GM08714 (cell line): ENCODE results near the gene TRIP13.

Experiments used
- H3K4me3 ChIP-seq: fragments of 200-500 bp; sonication (Bioruptor generic); 2 replicates; pipeline ENCODE4 v1.5.1; 2014; ENCODE audit warnings: mild to moderate bottlenecking, low read length, inconsistent platforms
- ZNF274 ChIP-seq: IDR thresholded peaks from 2 replicates; pipeline ENCODE4 v1.6.1; 2012; ENCODE audit warnings: mild to moderate bottlenecking, low read depth, low read length

Gene TRIP13

GRCh38 chr5:947626-948471 lies 55.2 kb downstream of the TRIP13 start:
- TF ChIP-seq ZNF274, result no peak
- H3K4me3 ChIP-seq, result no peak overlapping the region

DNA sequence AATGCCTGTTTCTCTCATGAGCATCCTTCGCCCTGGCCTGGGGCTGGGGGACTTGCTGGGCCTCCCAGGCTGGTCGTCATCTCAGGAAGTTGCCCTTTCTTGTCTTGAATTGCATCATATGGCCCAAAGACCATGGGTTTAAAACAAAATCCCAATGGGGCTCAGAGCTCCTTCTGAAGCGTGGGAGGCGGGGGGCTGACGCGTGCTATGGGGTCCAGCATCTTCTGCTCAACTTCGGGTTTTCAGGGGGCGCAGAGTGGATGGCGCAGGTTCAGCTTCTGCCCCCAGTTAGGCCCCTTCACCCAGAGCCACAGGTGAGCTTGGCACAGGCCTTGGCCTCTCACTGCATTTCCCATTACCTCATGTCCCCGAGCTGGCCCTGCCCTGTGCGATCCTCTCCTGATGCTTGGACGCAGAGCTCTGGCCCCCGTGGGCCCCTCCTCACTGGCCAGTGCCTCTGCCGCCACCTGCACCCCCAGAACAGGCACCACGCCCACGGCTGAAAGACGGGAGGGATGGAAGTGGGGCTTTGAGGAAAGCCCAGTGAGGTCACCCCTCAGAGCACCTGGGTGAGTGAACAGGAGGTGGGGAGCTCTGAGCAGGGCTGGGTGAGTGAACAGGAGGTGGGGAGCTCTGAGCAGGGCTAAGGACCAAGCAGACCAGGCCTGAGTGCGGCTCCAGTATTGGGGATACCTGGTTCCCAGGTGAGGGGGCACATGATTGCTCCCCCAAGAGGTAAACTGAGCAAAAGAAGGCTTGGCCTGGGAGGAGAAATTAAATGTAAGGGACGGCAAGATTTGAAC lies 56.0 kb downstream of the TRIP13 start:
- no peak overlapping the region for H3K4me3 ChIP-seq
- no peak for TF ChIP-seq ZNF274

DNA sequence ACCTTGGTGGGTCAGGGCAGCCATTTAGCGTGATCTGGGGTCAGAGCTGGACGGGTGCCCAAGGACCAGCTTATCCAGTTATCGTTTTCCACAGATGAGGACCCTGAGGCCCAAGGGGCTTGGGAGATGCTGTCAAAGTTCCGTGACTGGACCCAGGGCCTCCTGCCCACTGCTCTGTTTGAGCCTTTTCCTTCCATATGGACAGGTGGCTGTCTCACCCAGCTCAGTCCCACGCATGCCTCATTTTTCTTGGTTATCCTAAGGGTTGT lies 56.5 kb downstream of the TRIP13 start:
- no peak overlapping the region for H3K4me3 ChIP-seq
- TF ChIP-seq ZNF274, result no peak

DNA sequence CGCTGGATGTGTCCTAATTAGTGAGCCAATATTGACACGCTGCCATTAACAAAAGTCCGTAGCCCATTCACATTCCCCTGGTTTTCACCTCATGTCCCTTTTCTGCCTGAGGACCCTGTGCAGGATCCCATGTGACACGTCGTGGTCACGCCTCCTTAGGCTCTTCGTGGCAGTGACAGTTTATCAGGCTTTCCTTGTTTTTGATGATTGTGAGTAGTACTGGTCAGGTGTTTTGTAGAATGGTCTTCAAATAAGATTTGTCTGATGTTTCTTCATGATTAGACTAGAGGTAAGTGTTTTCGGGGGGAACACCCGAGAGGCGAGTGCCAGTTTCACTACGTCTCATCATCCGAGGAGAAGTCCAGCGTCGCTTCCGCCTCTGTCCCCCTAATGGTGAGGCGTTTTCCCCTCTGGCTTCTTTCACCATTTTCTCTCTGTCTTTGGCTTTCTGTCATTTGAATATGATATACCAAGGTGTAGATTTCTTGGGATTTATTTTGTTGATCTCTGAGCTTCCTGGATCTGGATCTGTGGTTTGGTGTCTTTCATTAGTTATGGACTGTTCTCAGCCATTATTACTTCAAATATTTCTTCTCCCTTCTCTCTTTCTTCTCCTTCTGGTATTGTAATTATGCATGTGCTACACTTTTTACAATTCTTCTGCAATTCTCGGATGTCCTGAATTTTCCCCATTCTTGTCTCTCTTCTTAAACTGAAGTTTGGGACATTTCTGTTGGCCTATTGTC lies 57.3 kb downstream of the TRIP13 start:
- H3K4me3 ChIP-seq, result no peak overlapping the region
- TF ChIP-seq ZNF274, result no peak

- H3K4me3 ChIP-seq, result no peak overlapping the region
- TF ChIP-seq ZNF274, result no peak
These were observed 59.4 kb downstream of the TRIP13 start for GRCh38 chr5:951940-952596.

DNA sequence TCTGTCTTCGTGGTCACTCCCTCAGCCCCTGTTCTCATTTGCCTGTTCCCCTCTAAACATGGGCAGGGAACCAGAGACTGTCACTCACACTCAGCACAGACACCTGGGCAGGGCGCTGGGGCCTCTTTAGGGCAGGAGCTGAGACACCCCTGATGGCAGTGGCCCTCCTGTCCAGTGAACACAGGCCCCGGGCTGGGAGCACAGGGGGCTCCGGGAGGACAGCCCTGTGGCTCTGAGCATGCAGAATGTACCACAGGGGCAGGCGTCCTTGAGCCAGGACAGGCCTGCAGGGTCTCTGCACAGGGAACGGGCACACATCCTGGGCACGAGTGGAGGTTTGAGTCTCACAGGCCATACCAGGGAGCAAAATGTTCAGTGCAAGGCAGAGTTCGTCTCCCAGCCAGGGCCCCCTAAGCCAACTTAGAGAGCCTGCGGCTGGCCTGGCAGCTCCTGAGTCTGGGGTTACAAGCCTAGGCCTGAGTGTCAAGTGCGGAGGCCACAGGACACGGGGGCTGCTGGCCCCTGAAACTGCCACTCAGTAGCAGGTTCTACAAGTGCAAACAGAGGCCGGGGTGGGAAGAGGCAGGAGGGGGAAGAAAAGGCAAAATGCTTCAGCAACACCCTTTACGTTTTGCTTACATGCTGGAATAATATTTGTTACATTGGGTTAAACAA lies 60.0 kb downstream of the TRIP13 start:
- TF ChIP-seq ZNF274, result no peak
- no peak overlapping the region for H3K4me3 ChIP-seq

GRCh38 chr5:953535-954449 lies 61.1 kb downstream of the TRIP13 start:
- TF ChIP-seq ZNF274, result no peak
- H3K4me3 ChIP-seq, result no peak overlapping the region

- TF ChIP-seq ZNF274, result no peak
- H3K4me3 ChIP-seq, result no peak overlapping the region
These were observed 63.4 kb downstream of the TRIP13 start for GRCh38 chr5:955886-956761.

- TF ChIP-seq ZNF274, result no peak
- no peak overlapping the region for H3K4me3 ChIP-seq
These were observed 64.5 kb downstream of the TRIP13 start for GRCh38 chr5:956941-957747.

- H3K4me3 ChIP-seq, result no peak overlapping the region
- no peak for TF ChIP-seq ZNF274
These were observed 65.2 kb downstream of the TRIP13 start for GRCh38 chr5:957748-958485.
